Glutamatergic neuron (in vitro differentiated cells): ENCODE data around the gene CLDND1. TPM values are rescaled to one million over a fixed set of nuclear protein-coding genes. Genes with fewer than 3 reads are reported as not detected.

Experiments used
- DNase-seq: peaks from one replicate; pipeline ENCODE4 v3.0.0; 2022
- H3K27ac Mint-ChIP-seq: one replicate; pipeline ENCODE4 v1.8.0; 2020; ENCODE audit warnings: mild to moderate bottlenecking, mixed read lengths, inconsistent platforms; ENCODE audit not compliant: unreplicated experiment
- H3K27me3 Mint-ChIP-seq: one replicate; pipeline ENCODE4 v1.8.0; 2020; ENCODE audit warnings: mild to moderate bottlenecking, moderate library complexity, mixed read lengths, inconsistent platforms; ENCODE audit not compliant: unreplicated experiment
- H3K36me3 Mint-ChIP-seq: one replicate; pipeline ENCODE4 v1.8.0; 2020; ENCODE audit warnings: mild to moderate bottlenecking, mixed read lengths, inconsistent platforms; ENCODE audit not compliant: unreplicated experiment
- H3K4me1 Mint-ChIP-seq: one replicate; pipeline ENCODE4 v1.8.0; 2020; ENCODE audit warnings: mild to moderate bottlenecking, low read depth, mixed read lengths, inconsistent platforms; ENCODE audit not compliant: unreplicated experiment
- H3K4me3 Mint-ChIP-seq: one replicate; pipeline ENCODE4 v1.8.0; 2020; ENCODE audit warnings: mild to moderate bottlenecking, mixed read lengths, inconsistent platforms; ENCODE audit not compliant: unreplicated experiment
- H3K9me3 Mint-ChIP-seq: one replicate; pipeline ENCODE4 v1.8.0; 2020; ENCODE audit warnings: mild to moderate bottlenecking, moderate library complexity, mixed read lengths, inconsistent platforms; ENCODE audit not compliant: unreplicated experiment
- CTCF ChIP-seq: fragments of 200-600 bp; sonication (generic); IDR thresholded peaks from one replicate; pipeline ENCODE4 v1.5.0; 2021; ENCODE audit not compliant: partially characterized antibody, unreplicated experiment
- long read RNA-seq: library from polyadenylated mRNA; unstranded; transcript quantifications from one replicate; pipeline ENCODE4 v2.0.0, GENCODE V29; 2020; ENCODE audit not compliant: unreplicated experiment
- total RNA-seq: library from RNA; stranded (reverse); fragmentation: NEBNext Ultra II Directional; extraction: Animal tissue kit (Norgen Biotek cat#: 25700); gene quantifications from one replicate; pipeline ENCODE4 v1.2.1, GENCODE V29; 2021; ENCODE audit not compliant: unreplicated experiment

Gene CLDND1
- total RNA-seq = 164 TPM
- long read RNA-seq, transcript CLDND1-202 (6 exons, 2,228 nt) = minor isoform, 7 of 27 reads
- long read RNA-seq, transcript CLDND1-201 (5 exons, 2,161 nt) = major isoform, 11 of 27 reads
- long read RNA-seq, partial matches to known transcripts = 0 of 27 reads
- long read RNA-seq, other reads (novel, unspliced or antisense) = 0 of 27 reads

GRCh38 chr3:98522544-98523281, at the start of gene CLDND1:
CLDND1 (minus strand) TSS chr3:98522902; CDS start chr3:98521424, 1,478 bp downstream.
- no peak for TF ChIP-seq CTCF
- peak; percentile 96 for DNase-seq
- no peaks in the 10 kb centered on the region for H3K27me3 Mint-ChIP-seq
- peaks cover 5% of the 10 kb centered on the region for H3K4me1 Mint-ChIP-seq
- no peaks in the 10 kb centered on the region for H3K36me3 Mint-ChIP-seq
- H3K4me3 Mint-ChIP-seq = peak within 1 kb of the TSS; percentile 95
- peak within 1 kb of the TSS; percentile 92 for H3K27ac Mint-ChIP-seq
- H3K9me3 Mint-ChIP-seq = no peaks in the 10 kb centered on the region

GRCh38 chr3:98568402-98568801, 45.7 kb upstream of the CLDND1 start:
- no peaks in the 10 kb centered on the region for H3K36me3 Mint-ChIP-seq
- H3K4me1 Mint-ChIP-seq = no peaks in the 10 kb centered on the region
- H3K4me3 Mint-ChIP-seq = no peak overlapping the region
- no peaks in the 10 kb centered on the region for H3K9me3 Mint-ChIP-seq
- peaks cover 2% of the 10 kb centered on the region for H3K27me3 Mint-ChIP-seq
- no peak for DNase-seq
- no peak for TF ChIP-seq CTCF
- H3K27ac Mint-ChIP-seq = no peak overlapping the region

GRCh38 chr3:98567666-98568270, 45.1 kb upstream of the CLDND1 start:
- DNase-seq = no peak
- Mint-ChIP-seq H3K9me3 (no peaks in the 10 kb centered on the region), H3K4me1 (no peaks in the 10 kb centered on the region), H3K4me3 (no peak overlapping the region), H3K27me3 (peaks cover 2% of the 10 kb centered on the region), H3K36me3 (no peaks in the 10 kb centered on the region), H3K27ac (no peak overlapping the region)
- TF ChIP-seq CTCF = no peak

- Mint-ChIP-seq H3K27me3 (peaks cover 2% of the 10 kb centered on the region), H3K4me3 (no peak overlapping the region), H3K9me3 (no peaks in the 10 kb centered on the region), H3K36me3 (no peaks in the 10 kb centered on the region), H3K4me1 (no peaks in the 10 kb centered on the region), H3K27ac (no peak overlapping the region)
- TF ChIP-seq CTCF = no peak
- no peak for DNase-seq
Measured at GRCh38 chr3:98565843-98566242, 43.1 kb upstream of the CLDND1 start.

- no peak overlapping the region for H3K4me3 Mint-ChIP-seq
- H3K36me3 Mint-ChIP-seq = no peaks in the 10 kb centered on the region
- no peak for DNase-seq
- H3K27ac Mint-ChIP-seq = no peak overlapping the region
- no peaks in the 10 kb centered on the region for H3K9me3 Mint-ChIP-seq
- no peak for TF ChIP-seq CTCF
- H3K27me3 Mint-ChIP-seq = peaks cover 2% of the 10 kb centered on the region
- no peaks in the 10 kb centered on the region for H3K4me1 Mint-ChIP-seq
Measured at GRCh38 chr3:98565237-98565643, 42.5 kb upstream of the CLDND1 start.
